Mesothelial cell of epicardium (in vitro differentiated cells): ENCODE data around the gene NSL1. TPM values are rescaled to one million over a fixed set of nuclear protein-coding genes. Genes with fewer than 3 reads are reported as not detected.
A peak's percentile ranks its signal among the peaks of the same experiment; 100 is the strongest.

Experiments used
- DNase-seq, 2 experiments: peaks; one replicate each; pipeline ENCODE4 v3.0.0; 2021; ENCODE audit warnings: low spot score in 2 of 2; ENCODE audit not compliant: unreplicated experiment in 2 of 2
- H3K27ac Mint-ChIP-seq: 2 replicates; pipeline ENCODE4 v1.8.0; 2021; ENCODE audit warnings: mixed read lengths
- H3K27me3 Mint-ChIP-seq: 2 replicates; pipeline ENCODE4 v1.8.0; 2021; ENCODE audit warnings: low read depth, mixed read lengths
- H3K36me3 Mint-ChIP-seq: 2 replicates; pipeline ENCODE4 v1.8.0; 2021; ENCODE audit warnings: mixed read lengths
- H3K4me1 Mint-ChIP-seq: 2 replicates; pipeline ENCODE4 v1.8.0; 2021; ENCODE audit warnings: mixed read lengths
- H3K4me3 Mint-ChIP-seq: 2 replicates; pipeline ENCODE4 v1.8.0; 2021; ENCODE audit warnings: mild to moderate bottlenecking, moderate library complexity, mixed read lengths
- H3K9me3 Mint-ChIP-seq: 2 replicates; pipeline ENCODE4 v1.8.0; 2021; ENCODE audit warnings: mixed read lengths
- CTCF ChIP-seq: fragments of 200-600 bp; sonication (generic); IDR thresholded peaks from one replicate; pipeline ENCODE4 v1.5.0; 2021; ENCODE audit warnings: antibody characterized with exemption; ENCODE audit not compliant: unreplicated experiment
- total RNA-seq: library from RNA; stranded (reverse); gene quantifications from 3 replicates; pipeline ENCODE4 v1.2.1, GENCODE V29; 2021

The NSL1 gene
- total RNA-seq, 1 donor from 2014 or later: 26.1 TPM

GRCh38 chr1:212746546-212746945, 45.0 kb downstream of the NSL1 start:
- no peak overlapping the region for H3K4me3 Mint-ChIP-seq
- no peaks in the 10 kb centered on the region for H3K27me3 Mint-ChIP-seq
- no peak for TF ChIP-seq CTCF
- no peak for DNase-seq
- peaks cover 34% of the 10 kb centered on the region for H3K36me3 Mint-ChIP-seq
- H3K27ac Mint-ChIP-seq: no peak overlapping the region
- peaks cover 5% of the 10 kb centered on the region for H3K4me1 Mint-ChIP-seq
- peaks cover 19% of the 10 kb centered on the region for H3K9me3 Mint-ChIP-seq

GRCh38 chr1:212745303-212745702, 46.3 kb downstream of the NSL1 start:
- Mint-ChIP-seq H3K27ac (no peak overlapping the region), H3K4me1 (peaks cover 5% of the 10 kb centered on the region)
- DNase-seq: no peak

GRCh38 chr1:212743901-212744475, 47.6 kb downstream of the NSL1 start:
- H3K4me1 Mint-ChIP-seq: no peaks in the 10 kb centered on the region
- no peak overlapping the region for H3K27ac Mint-ChIP-seq
- peaks cover 24% of the 10 kb centered on the region for H3K9me3 Mint-ChIP-seq
- peaks cover 39% of the 10 kb centered on the region for H3K36me3 Mint-ChIP-seq
- no peaks in the 10 kb centered on the region for H3K27me3 Mint-ChIP-seq
- DNase-seq: no peak
- no peak for TF ChIP-seq CTCF
- H3K4me3 Mint-ChIP-seq: no peak overlapping the region

More at GRCh38 chr1:212745303-212745702, 46.3 kb downstream of the NSL1 start:
- H3K4me3 Mint-ChIP-seq: no peak overlapping the region
- no peaks in the 10 kb centered on the region for H3K27me3 Mint-ChIP-seq
- peaks cover 39% of the 10 kb centered on the region for H3K36me3 Mint-ChIP-seq
- no peak for TF ChIP-seq CTCF
- peaks cover 24% of the 10 kb centered on the region for H3K9me3 Mint-ChIP-seq

GRCh38 chr1:212738330-212738729, 53.2 kb downstream of the NSL1 start:
- Mint-ChIP-seq H3K4me3 (no peak overlapping the region), H3K27me3 (no peaks in the 10 kb centered on the region), H3K9me3 (peaks cover 13% of the 10 kb centered on the region), H3K36me3 (peaks cover 26% of the 10 kb centered on the region), H3K4me1 (peaks cover 9% of the 10 kb centered on the region), H3K27ac (peak overlapping the region; percentile 6)
- no peak for TF ChIP-seq CTCF
- DNase-seq: no peak

- H3K4me1 Mint-ChIP-seq: peaks cover 9% of the 10 kb centered on the region
- peaks cover 14% of the 10 kb centered on the region for H3K9me3 Mint-ChIP-seq
- H3K36me3 Mint-ChIP-seq: peaks cover 27% of the 10 kb centered on the region
- DNase-seq: no peak
- TF ChIP-seq CTCF: no peak
- no peak overlapping the region for H3K27ac Mint-ChIP-seq
- no peaks in the 10 kb centered on the region for H3K27me3 Mint-ChIP-seq
- H3K4me3 Mint-ChIP-seq: no peak overlapping the region
Observed at GRCh38 chr1:212737559-212737958, 54.0 kb downstream of the NSL1 start.

- peaks cover 3% of the 10 kb centered on the region for H3K9me3 Mint-ChIP-seq
- H3K4me1 Mint-ChIP-seq: peaks cover 5% of the 10 kb centered on the region
- peaks cover 13% of the 10 kb centered on the region for H3K36me3 Mint-ChIP-seq
- no peak overlapping the region for H3K27ac Mint-ChIP-seq
- TF ChIP-seq CTCF: no peak
- H3K4me3 Mint-ChIP-seq: no peak overlapping the region
- no peaks in the 10 kb centered on the region for H3K27me3 Mint-ChIP-seq
- DNase-seq: no peak
Observed at GRCh38 chr1:212733109-212733508, 58.5 kb downstream of the NSL1 start.
